Measurements from ENCODE around the gene LCE3D. TPM values are rescaled to one million over a fixed set of nuclear protein-coding genes. Genes with fewer than 3 reads are reported as not detected.

The LCE3D gene
- total RNA-seq, 4 donors from 2014 or later = not detected

- 23 to 27% methylated on average over 7 of the region's 7 CpGs for WGBS, 2 donors
- TF ChIP-seq CTCF (IDR thresholded peaks at IDR 0.05) (peak in 1 of 5 experiments; percentile 37), EP300 (IDR thresholded peaks at IDR 0.05) (no peak), POLR2A (IDR thresholded peaks at IDR 0.05) (no peak)
- Histone ChIP-seq H3K4me1 (no peaks in the 10 kb centered on the region), H3K27me3 (no peaks in the 10 kb centered on the region), H3K27ac (no peak overlapping the region), H3K36me3 (no peaks in the 10 kb centered on the region), H3K4me3 (no peak overlapping the region), H3K9me3 (peaks cover 0 to 7% (median 0%) of the 10 kb centered on the region in 4 donors)
- peak in 1 of 2 donors; percentile 23 for DNase-seq (ENCODE audit: low spot score in 2 of 2)
Measured at GRCh38 chr1:152533327-152533938, 46.9 kb downstream of the LCE3D start.

Small RNA genes within 50 kb of the gene (small RNA-seq; reads per million reads assigned to genes)
- not detected for gene LCE3A
- not detected for gene LCE3B

Other genes with a start within 250 kb of the LCE3D start
- gene FLG2, start 220.5 kb downstream of the LCE3D start, total RNA-seq = not detected
- not detected for gene CRNN, start 166.3 kb downstream of the LCE3D start, total RNA-seq
- gene LCE5A, start 69.7 kb downstream of the LCE3D start, total RNA-seq = not detected
- not detected for gene CRCT1, start 66.0 kb downstream of the LCE3D start, total RNA-seq
- not detected for gene LCE3E, start 13.7 kb downstream of the LCE3D start, total RNA-seq
- gene LCE3C, start 19.7 kb upstream of the LCE3D start, total RNA-seq = not detected
- not detected for gene LCE3B, start 33.3 kb upstream of the LCE3D start, total RNA-seq
- gene LCE3A, start 42.6 kb upstream of the LCE3D start, total RNA-seq = not detected
- not detected for gene LCE2D, start 82.9 kb upstream of the LCE3D start, total RNA-seq
- gene LCE2C, start 94.8 kb upstream of the LCE3D start, total RNA-seq = not detected
- not detected for gene LCE2B, start 105.6 kb upstream of the LCE3D start, total RNA-seq
- not detected for gene LCE2A, start 117.8 kb upstream of the LCE3D start, total RNA-seq
- not detected for gene LCE4A, start 127.6 kb upstream of the LCE3D start, total RNA-seq
- gene KPRP, start 177.5 kb upstream of the LCE3D start, total RNA-seq = not detected
- not detected for gene LCE1F, start 194.6 kb upstream of the LCE3D start, total RNA-seq
- not detected for gene LCE1E, start 205.7 kb upstream of the LCE3D start, total RNA-seq
- gene LCE1D, start 216.2 kb upstream of the LCE3D start, total RNA-seq = not detected
- gene LCE1C, start 226.1 kb upstream of the LCE3D start, total RNA-seq = not detected
- gene LCE1B, start 231.5 kb upstream of the LCE3D start, total RNA-seq = not detected
- not detected for gene LCE1A, start 247.0 kb upstream of the LCE3D start, total RNA-seq

Data from tibial nerve (tissue), 4 donors.